GM23248 (cell line): ENCODE data around the gene LCORL. TPM values are rescaled to one million over a fixed set of nuclear protein-coding genes. Genes with fewer than 3 reads are reported as not detected.
A peak's percentile ranks its signal among the peaks of the same experiment; 100 is the strongest.

Experiments
- DNase-seq: peaks from one replicate; pipeline ENCODE4 v3.0.0-alpha.2; 2015
- H2AFZ ChIP-seq: fragments of 200-600 bp; sonication (generic); 2 replicates; pipeline ENCODE4 v1.6.1; 2016; ENCODE audit warnings: antibody characterized with exemption
- H3F3A ChIP-seq: fragments of 200-600 bp; sonication (generic); 2 replicates; pipeline ENCODE4 v1.6.1; 2016; ENCODE audit warnings: mild to moderate bottlenecking, antibody characterized with exemption, mixed run types; ENCODE audit not compliant: insufficient read depth
- H3K27ac ChIP-seq: fragments of 200-600 bp; sonication (generic); 2 replicates; pipeline ENCODE4 v1.5.1; 2016; ENCODE audit warnings: mild to moderate bottlenecking
- H3K27me3 ChIP-seq: fragments of 200-600 bp; sonication (generic); replicated peaks from 2 replicates; pipeline ENCODE4 v1.6.1; 2016; ENCODE audit warnings: mild to moderate bottlenecking; ENCODE audit not compliant: insufficient read depth
- H3K36me3 ChIP-seq: fragments of 200-600 bp; sonication (generic); 2 replicates; pipeline ENCODE4 v1.6.1; 2016; ENCODE audit warnings: low read depth, mild to moderate bottlenecking
- H3K4me1 ChIP-seq: fragments of 200-600 bp; sonication (generic); 2 replicates; pipeline ENCODE4 v1.6.1; 2016; ENCODE audit warnings: mild to moderate bottlenecking; ENCODE audit not compliant: insufficient read depth
- H3K4me2 ChIP-seq: fragments of 200-600 bp; sonication (generic); one replicate; pipeline ENCODE4 v1.6.1; 2016; ENCODE audit warnings: mild to moderate bottlenecking; ENCODE audit not compliant: unreplicated experiment
- H3K4me3 ChIP-seq: fragments of 200-600 bp; sonication (generic); 2 replicates; pipeline ENCODE4 v1.5.1; 2016; ENCODE audit warnings: mild to moderate bottlenecking
- H3K79me2 ChIP-seq: fragments of 200-600 bp; sonication (generic); 2 replicates; pipeline ENCODE4 v1.6.1; 2016; ENCODE audit warnings: mild to moderate bottlenecking; ENCODE audit not compliant: insufficient read depth
- H3K9ac ChIP-seq: fragments of 200-600 bp; sonication (generic); 2 replicates; pipeline ENCODE4 v1.6.1; 2016; ENCODE audit warnings: mild to moderate bottlenecking
- H3K9me2 ChIP-seq: fragments of 200-600 bp; sonication (generic); 2 replicates; pipeline ENCODE4 v1.6.1; 2016; ENCODE audit warnings: mixed run types, mild to moderate bottlenecking, moderate library complexity; ENCODE audit not compliant: insufficient read depth
- H3K9me3 ChIP-seq: fragments of 200-600 bp; sonication (generic); one replicate; pipeline ENCODE4 v1.6.1; 2017; ENCODE audit warnings: low read depth
- H4K20me1 ChIP-seq: fragments of 200-600 bp; sonication (generic); 2 replicates; pipeline ENCODE4 v1.6.0; 2016; ENCODE audit not compliant: insufficient read depth
- EZH2 ChIP-seq: fragments of 200-600 bp; sonication (generic); IDR thresholded peaks from 2 replicates; pipeline ENCODE4 v1.6.1; 2018; ENCODE audit warnings: antibody characterized with exemption, mild to moderate bottlenecking; ENCODE audit not compliant: insufficient read depth, poor library complexity, severe bottlenecking
- EZH2phosphoT487 ChIP-seq: fragments of 200-600 bp; sonication (generic); IDR thresholded peaks from 2 replicates; pipeline ENCODE4 v1.6.1; 2018; ENCODE audit warnings: antibody characterized with exemption, moderate library complexity, mild to moderate bottlenecking, low read depth; ENCODE audit not compliant: insufficient read depth
- WGBS, 2 experiments: methylation state at CpG; one replicate each; pipeline ENCODE4 v1.1.6; 2015 to 2017; ENCODE audit warnings: low lambda C conversion rate in 2 of 2, low coverage in 1 of 2; ENCODE audit errors: missing lambda C conversion rate in 2 of 2; 5-methylcytosine and 5-hydroxymethylcytosine counted together
- in situ Hi-C: fragments of 300-500 bp; cut with MboI; formaldehyde crosslinking; loops from 2 replicates; pipeline ENCODE4 v1.15.0; 2020
- polyA plus RNA-seq: library from polyadenylated mRNA; unstranded; fragments of >200 nt; fragmentation: Nextera tagmentation; extraction: Ambion mirVana; gene quantifications from 2 replicates; pipeline ENCODE4 v1.2.1, GENCODE V29; 2016
- total RNA-seq: library from RNA; depleted of rRNA; stranded (reverse); fragments of >200 nt; shearing (Covaris generic); gene quantifications from 2 replicates; pipeline ENCODE4 v1.2.3, GENCODE V29; 2014

LCORL gene
- total and polyA plus RNA-seq, 2 experiments from 2014 or later, result 5.0 to 6.2 TPM

DNA sequence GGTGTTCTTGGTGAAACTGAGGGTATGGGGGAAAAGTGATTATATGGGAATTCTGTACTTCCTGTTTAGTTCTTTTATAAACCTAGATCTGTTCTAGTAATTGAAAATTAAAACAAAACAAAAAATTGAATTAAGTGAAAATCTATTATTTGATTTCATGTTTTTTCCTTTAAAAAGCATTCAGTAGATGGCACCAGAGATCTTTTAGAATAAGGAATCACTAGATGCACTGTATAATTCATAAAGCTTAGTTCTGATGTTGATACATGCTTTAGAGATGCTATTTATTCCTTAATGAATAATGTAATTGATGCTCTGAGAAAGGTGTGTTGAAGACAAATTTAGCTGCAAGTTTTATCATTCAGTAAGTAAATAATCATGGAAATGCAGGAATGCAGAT, 87.3 kb downstream of the LCORL start:
- H3K27me3 ChIP-seq, result no peaks in the 10 kb centered on the region
- H3K4me1 ChIP-seq, result peaks cover 6% of the 10 kb centered on the region; the same call in 1 of the 2 replicates
- no peaks in the 10 kb centered on the region for H3K9me3 ChIP-seq
- H3K4me3 ChIP-seq, result no peak overlapping the region
- H2AFZ ChIP-seq, result no peak overlapping the region
- peak; percentile 21 for DNase-seq
- no peak overlapping the region for H3K4me2 ChIP-seq
- TF ChIP-seq EZH2phosphoT487 (no peak), EZH2 (no peak)
- no peaks in the 10 kb centered on the region for H3K79me2 ChIP-seq
- in situ Hi-C loops, result loop anchor here (25.0 kb wide), 1 partner anchor 653 kb away; no protein-coding TSS in a partner anchor
- H3F3A ChIP-seq, result no peaks in the 10 kb centered on the region
- H3K27ac ChIP-seq, result no peak overlapping the region
- no peaks in the 10 kb centered on the region for H3K9me2 ChIP-seq
- no peak overlapping the region for H3K9ac ChIP-seq
- H4K20me1 ChIP-seq, result no peaks in the 10 kb centered on the region
- no peaks in the 10 kb centered on the region for H3K36me3 ChIP-seq

DNA sequence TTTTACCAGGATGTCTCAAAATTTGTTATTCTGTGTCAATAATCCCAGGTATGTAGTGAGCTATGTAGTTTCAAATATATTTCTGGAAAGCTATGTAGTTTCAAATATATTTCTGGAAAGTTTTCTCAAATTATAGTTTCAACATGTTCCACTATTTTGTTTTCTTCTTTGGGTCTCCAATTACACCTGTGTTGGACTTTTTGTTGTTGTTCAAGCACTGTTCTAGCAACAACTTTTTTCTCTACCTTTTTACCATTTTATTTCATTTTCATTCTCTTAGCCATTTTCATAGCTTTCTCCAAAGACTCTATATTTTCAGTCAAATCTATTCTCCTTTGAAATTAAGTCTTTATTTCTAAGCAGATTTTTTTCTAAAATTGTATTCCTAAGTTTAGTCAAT, 88.4 kb downstream of the LCORL start:
- Histone ChIP-seq H3K9me3 (no peaks in the 10 kb centered on the region), H3F3A (no peaks in the 10 kb centered on the region), H3K4me1 (no peaks in the 10 kb centered on the region), H3K4me2 (no peak overlapping the region), H3K9me2 (no peaks in the 10 kb centered on the region), H3K27ac (no peak overlapping the region), H2AFZ (no peak overlapping the region), H4K20me1 (no peaks in the 10 kb centered on the region), H3K9ac (no peak overlapping the region), H3K36me3 (no peaks in the 10 kb centered on the region), H3K79me2 (no peaks in the 10 kb centered on the region), H3K4me3 (no peak overlapping the region), H3K27me3 (no peaks in the 10 kb centered on the region)
- in situ Hi-C loops, result loop anchor here (25.0 kb wide), 1 partner anchor 654 kb away; no protein-coding TSS in a partner anchor
- no peak for TF ChIP-seq EZH2phosphoT487
- TF ChIP-seq EZH2, result no peak
- peak; percentile 16 for DNase-seq

DNA sequence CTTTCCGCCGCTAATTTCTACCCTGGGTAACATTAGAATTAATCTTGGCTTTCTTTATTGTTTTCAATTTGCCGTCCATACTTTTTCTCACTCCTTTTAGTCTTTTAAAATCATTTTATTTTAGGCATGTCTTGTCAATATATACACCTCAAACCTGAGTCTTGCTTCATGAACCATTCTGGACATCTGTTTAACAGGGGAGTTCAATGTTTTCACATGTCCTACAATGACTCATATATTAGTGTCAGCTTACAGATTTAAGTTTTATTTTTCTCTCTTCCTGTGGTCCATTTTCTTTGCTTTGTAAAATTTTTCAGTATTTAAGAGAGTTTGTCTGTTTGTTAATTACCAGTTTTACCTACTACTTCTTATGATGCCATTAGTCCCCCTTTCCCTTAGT, 89.5 kb downstream of the LCORL start:
- no peaks in the 10 kb centered on the region for H3K79me2 ChIP-seq
- H3F3A ChIP-seq, result no peaks in the 10 kb centered on the region
- H2AFZ ChIP-seq, result no peak overlapping the region
- in situ Hi-C loops, result loop anchor here (25.0 kb wide), 1 partner anchor 655 kb away; no protein-coding TSS in a partner anchor
- no peaks in the 10 kb centered on the region for H3K36me3 ChIP-seq
- DNase-seq, result no peak
- no peak overlapping the region for H3K9ac ChIP-seq
- H3K4me3 ChIP-seq, result no peak overlapping the region
- no peaks in the 10 kb centered on the region for H3K27me3 ChIP-seq
- H3K4me2 ChIP-seq, result no peak overlapping the region
- TF ChIP-seq EZH2 (no peak), EZH2phosphoT487 (no peak)
- 89 to 91% methylated on average over 3 of the region's 3 CpGs for WGBS, 2 experiments
- no peak overlapping the region for H3K27ac ChIP-seq
- H3K4me1 ChIP-seq, result no peaks in the 10 kb centered on the region
- H3K9me3 ChIP-seq, result no peaks in the 10 kb centered on the region
- no peaks in the 10 kb centered on the region for H4K20me1 ChIP-seq
- no peaks in the 10 kb centered on the region for H3K9me2 ChIP-seq

DNA sequence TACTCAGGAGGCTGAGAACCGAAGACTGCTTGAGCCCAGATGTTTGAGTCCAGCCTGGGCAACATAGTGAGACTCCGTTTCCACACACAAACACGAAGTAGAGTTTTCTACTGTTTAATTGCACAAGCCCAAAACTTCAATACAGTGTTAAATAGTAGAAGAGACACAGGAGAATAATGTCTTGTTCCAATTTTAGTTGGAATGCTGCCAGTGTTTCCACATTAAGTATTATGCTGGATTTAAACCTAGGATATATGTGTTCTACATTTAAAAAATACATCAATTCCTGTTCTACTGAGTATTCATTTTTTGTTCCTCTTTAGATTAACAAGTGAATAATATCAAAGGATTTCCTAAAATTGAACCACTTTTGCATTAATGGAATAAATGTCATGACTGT, 91.3 kb downstream of the LCORL start:
- H2AFZ ChIP-seq, result no peak overlapping the region
- H3K4me1 ChIP-seq, result no peaks in the 10 kb centered on the region
- no peaks in the 10 kb centered on the region for H3K27me3 ChIP-seq
- H3K9me2 ChIP-seq, result no peaks in the 10 kb centered on the region
- no peaks in the 10 kb centered on the region for H3K36me3 ChIP-seq
- WGBS, 2 experiments, result 98 to 100% methylated on average over 3 of the region's 3 CpGs
- H4K20me1 ChIP-seq, result no peaks in the 10 kb centered on the region
- H3K9ac ChIP-seq, result no peak overlapping the region
- no peak overlapping the region for H3K4me3 ChIP-seq
- H3K79me2 ChIP-seq, result no peaks in the 10 kb centered on the region
- DNase-seq, result no peak
- no peaks in the 10 kb centered on the region for H3K9me3 ChIP-seq
- H3F3A ChIP-seq, result no peaks in the 10 kb centered on the region
- no peak overlapping the region for H3K27ac ChIP-seq
- H3K4me2 ChIP-seq, result no peak overlapping the region
- TF ChIP-seq EZH2, result no peak
- no peak for TF ChIP-seq EZH2phosphoT487
- in situ Hi-C loops, result loop anchor here (25.0 kb wide), 1 partner anchor 657 kb away; no protein-coding TSS in a partner anchor

DNA sequence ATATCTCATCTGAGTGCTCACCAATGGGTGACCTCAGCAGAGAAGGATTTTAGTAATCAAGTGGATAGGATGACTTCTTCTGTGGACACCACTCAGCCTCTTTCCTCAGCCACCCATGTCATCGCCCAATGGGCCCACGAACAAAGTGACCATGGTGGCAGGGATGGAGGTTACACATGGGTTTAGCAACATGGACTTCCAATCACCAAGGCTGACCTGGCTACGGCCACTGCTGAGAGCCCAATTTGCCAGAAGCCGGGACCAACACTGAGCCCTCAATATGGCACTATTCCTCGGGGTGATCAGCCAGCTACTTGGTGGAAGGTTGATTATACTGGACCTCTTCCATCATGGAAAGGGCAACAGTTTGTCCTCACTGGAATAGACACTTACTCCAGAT, 97.4 kb downstream of the LCORL start:
- no peaks in the 10 kb centered on the region for H3K36me3 ChIP-seq
- TF ChIP-seq EZH2phosphoT487, result no peak
- no peak for TF ChIP-seq EZH2
- WGBS, 2 experiments, result 96 to 97% methylated on average over 5 of the region's 5 CpGs
- in situ Hi-C loops, result no loop called here
- H4K20me1 ChIP-seq, result no peaks in the 10 kb centered on the region
- H3K9me3 ChIP-seq, result no peaks in the 10 kb centered on the region
- no peak overlapping the region for H3K4me3 ChIP-seq
- no peak overlapping the region for H2AFZ ChIP-seq
- H3K79me2 ChIP-seq, result no peaks in the 10 kb centered on the region
- H3F3A ChIP-seq, result no peaks in the 10 kb centered on the region
- no peak for DNase-seq
- H3K4me2 ChIP-seq, result no peak overlapping the region
- H3K27me3 ChIP-seq, result no peaks in the 10 kb centered on the region
- no peak overlapping the region for H3K9ac ChIP-seq
- no peaks in the 10 kb centered on the region for H3K9me2 ChIP-seq
- H3K27ac ChIP-seq, result no peak overlapping the region
- H3K4me1 ChIP-seq, result no peaks in the 10 kb centered on the region
